ENCODE results near the gene CLK3. TPM values are rescaled to one million over a fixed set of nuclear protein-coding genes. Genes with fewer than 3 reads are reported as not detected.

Gene CLK3
- total RNA-seq, 2 experiments from 2014 or later = 159 to 168 TPM

DNA sequence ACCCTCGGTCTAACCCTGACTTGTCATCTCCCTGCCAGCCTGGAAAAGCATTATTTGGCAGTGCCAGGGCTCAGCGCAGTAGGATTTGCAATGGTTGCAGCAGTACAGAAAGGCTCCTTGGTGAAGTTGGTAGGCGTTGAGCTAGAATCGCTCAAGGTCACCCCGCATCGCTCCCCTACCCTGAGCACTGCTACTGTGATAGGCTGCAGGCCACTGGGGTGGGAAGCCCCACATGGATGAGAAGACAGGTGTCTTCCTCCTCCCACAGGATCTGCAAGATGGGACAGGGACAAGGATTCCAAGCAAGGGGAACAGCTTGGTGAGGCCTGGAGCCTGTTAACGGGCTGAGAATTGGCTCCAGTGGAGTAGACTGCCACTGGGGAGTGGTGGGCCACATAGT lies 10.7 kb downstream of the CLK3 start:
- CTCF ChIA-PET = interaction anchor here (0.5 to 6.9 kb wide), 4 partner anchors 8 to 148 kb away, joined by 3 to 79 read pairs (median 4); no protein-coding TSS in a partner anchor
- Mint-ChIP-seq H3K4me3 (no peak overlapping the region), H3K27me3 (no peaks in the 10 kb centered on the region), H3K9me3 (no peaks in the 10 kb centered on the region), H3K4me1 (ENCODE audit: low read depth) (peaks cover 37% of the 10 kb centered on the region), H3K36me3 (ENCODE audit: low read depth) (peaks cover 63% of the 10 kb centered on the region), H3K27ac (peak overlapping the region; percentile 80)
- ATAC-seq (no peak), DNase-seq (no peak)
- intact Hi-C loops (cut with micrococcal nuclease) = no loop called here
- TF ChIP-seq, protein P1, sequence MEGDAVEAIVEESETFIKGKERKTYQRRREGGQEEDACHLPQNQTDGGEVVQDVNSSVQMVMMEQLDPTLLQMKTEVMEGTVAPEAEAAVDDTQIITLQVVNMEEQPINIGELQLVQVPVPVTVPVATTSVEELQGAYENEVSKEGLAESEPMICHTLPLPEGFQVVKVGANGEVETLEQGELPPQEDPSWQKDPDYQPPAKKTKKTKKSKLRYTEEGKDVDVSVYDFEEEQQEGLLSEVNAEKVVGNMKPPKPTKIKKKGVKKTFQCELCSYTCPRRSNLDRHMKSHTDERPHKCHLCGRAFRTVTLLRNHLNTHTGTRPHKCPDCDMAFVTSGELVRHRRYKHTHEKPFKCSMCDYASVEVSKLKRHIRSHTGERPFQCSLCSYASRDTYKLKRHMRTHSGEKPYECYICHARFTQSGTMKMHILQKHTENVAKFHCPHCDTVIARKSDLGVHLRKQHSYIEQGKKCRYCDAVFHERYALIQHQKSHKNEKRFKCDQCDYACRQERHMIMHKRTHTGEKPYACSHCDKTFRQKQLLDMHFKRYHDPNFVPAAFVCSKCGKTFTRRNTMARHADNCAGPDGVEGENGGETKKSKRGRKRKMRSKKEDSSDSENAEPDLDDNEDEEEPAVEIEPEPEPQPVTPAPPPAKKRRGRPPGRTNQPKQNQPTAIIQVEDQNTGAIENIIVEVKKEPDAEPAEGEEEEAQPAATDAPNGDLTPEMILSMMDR (IDR thresholded peaks at IDR 0.05) = no peak
- POLR2A ChIA-PET = interaction anchor here (0.6 to 1.8 kb wide), 4 partner anchors 10 to 322 kb away, joined by 3 to 6 read pairs (median 4); no protein-coding TSS in a partner anchor

DNA sequence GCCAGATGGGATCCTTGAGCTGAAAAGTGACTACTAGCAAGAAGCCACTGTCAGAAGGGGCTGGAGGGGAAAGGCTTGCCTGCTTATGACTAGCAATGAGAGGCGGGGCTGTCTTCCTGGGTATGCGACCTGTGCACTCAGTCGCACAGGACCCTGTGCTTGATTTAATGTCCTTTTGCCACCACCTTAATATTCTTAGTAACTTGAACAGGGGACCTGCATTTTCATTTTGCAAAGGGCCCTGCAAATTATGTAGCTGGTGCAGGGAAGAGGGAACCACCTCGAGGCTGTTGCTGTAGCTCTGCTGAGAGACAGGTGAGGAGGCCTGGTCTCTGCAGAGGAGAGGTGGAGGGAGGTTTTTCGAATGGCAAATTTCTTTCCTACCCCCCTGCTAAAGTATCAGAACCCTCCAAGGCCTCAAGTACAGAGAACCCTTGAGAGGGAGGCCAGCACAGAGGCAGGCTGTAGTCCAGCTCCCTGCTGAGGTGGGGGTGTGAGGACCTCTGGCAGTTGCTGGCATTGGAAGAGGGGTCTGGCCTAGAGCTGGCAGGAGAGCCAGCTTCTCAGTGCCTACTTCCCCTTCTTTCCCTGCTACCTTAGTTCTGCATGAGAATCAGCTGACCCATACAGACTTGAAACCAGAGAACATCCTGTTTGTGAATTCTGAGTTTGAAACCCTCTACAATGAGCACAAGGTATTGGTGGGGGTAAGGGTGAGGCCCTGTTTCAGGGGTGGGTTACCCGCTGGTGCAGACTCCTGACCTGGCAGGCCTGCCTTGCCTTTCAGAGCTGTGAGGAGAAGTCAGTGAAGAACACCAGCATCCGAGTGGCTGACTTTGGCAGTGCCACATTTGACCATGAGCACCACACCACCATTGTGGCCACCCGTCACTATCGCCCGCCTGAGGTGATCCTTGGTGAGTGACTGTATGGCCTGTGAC lies 11.4 kb downstream of the CLK3 start:
- H3K9me3 Mint-ChIP-seq = no peaks in the 10 kb centered on the region
- POLR2A ChIA-PET = interaction anchor here (1.0 to 1.8 kb wide), 5 partner anchors 11 to 321 kb away, joined by 3 to 6 read pairs (median 3); no protein-coding TSS in a partner anchor
- DNase-seq = no peak

DNA sequence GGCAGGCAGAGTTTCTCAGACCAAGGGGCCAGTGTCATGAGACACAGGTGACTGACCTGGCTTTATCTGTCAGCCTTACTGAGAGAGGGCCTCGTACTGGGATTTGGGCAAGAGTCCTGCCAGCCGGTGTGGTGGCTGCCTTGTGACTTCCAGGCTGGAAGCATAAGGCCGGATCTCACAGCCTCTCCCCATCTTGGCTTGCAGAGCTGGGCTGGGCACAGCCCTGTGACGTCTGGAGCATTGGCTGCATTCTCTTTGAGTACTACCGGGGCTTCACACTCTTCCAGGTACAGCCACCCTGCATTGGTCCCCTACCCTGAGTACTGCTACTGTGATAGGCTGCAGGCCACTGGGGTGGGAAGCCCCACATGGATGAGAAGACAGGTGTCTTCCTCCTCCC lies 12.1 kb downstream of the CLK3 start:
- POLR2A ChIA-PET = interaction anchor here (1.0 to 1.3 kb wide), 5 partner anchors 9 to 160 kb away, joined by 3 to 5 read pairs (median 3); partner anchors contain the start of gene CLK3

More for the DNA sequence above, 11.4 kb downstream of the CLK3 start:
- CTCF ChIA-PET = interaction anchor here (1.0 to 6.9 kb wide), 5 partner anchors 8 to 254 kb away, joined by 3 to 79 read pairs (median 4); no protein-coding TSS in a partner anchor
- ATAC-seq = peak; percentile 40
- peaks cover 60% of the 10 kb centered on the region for H3K36me3 Mint-ChIP-seq (ENCODE audit: low read depth)
- H3K4me3 Mint-ChIP-seq = no peak overlapping the region
- intact Hi-C loops (cut with micrococcal nuclease) = no loop called here
- TF ChIP-seq, protein P1 (IDR thresholded peaks at IDR 0.05) = no peak
- peaks cover 36% of the 10 kb centered on the region for H3K4me1 Mint-ChIP-seq (ENCODE audit: low read depth)
- H3K27ac Mint-ChIP-seq = peak overlapping the region; percentile 80
- no peaks in the 10 kb centered on the region for H3K27me3 Mint-ChIP-seq

DNA sequence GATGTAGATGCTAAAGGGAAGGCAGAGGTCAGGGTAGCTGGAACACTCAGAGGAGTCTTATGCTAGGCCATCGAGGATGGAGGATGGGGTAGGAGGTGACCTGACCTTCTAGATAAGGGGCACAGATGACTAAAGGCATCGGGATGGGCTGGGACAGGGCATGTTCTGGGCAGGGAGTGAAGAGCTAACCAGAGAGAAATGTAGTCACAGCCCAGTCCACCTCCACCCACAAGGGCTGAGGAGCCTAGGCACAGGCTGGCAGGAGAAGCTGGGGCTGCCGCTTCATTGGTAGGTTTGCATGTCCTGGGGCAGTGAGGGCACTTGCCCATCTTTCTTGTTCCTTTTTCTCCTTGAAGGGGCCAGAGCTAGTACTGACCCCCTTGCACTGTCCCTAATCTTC lies 12.6 kb downstream of the CLK3 start:
- POLR2A ChIA-PET = interaction anchor here (0.9 to 1.3 kb wide), 4 partner anchors 9 to 159 kb away, joined by 3 to 5 read pairs (median 4); partner anchors contain the start of gene CLK3
- no peaks in the 10 kb centered on the region for H3K27me3 Mint-ChIP-seq
- H3K27ac Mint-ChIP-seq = peak overlapping the region; percentile 80
- peaks cover 53% of the 10 kb centered on the region for H3K36me3 Mint-ChIP-seq (ENCODE audit: low read depth)
- intact Hi-C loops (cut with micrococcal nuclease) = no loop called here
- TF ChIP-seq, protein P1 (IDR thresholded peaks at IDR 0.05) = no peak
- H3K4me1 Mint-ChIP-seq (ENCODE audit: low read depth) = peaks cover 31% of the 10 kb centered on the region
- no peak overlapping the region for H3K4me3 Mint-ChIP-seq
- no peaks in the 10 kb centered on the region for H3K9me3 Mint-ChIP-seq
- CTCF ChIA-PET = interaction anchor here (0.7 to 1.6 kb wide), 2 partner anchors 9 to 255 kb away, joined by 3 to 5 read pairs; no protein-coding TSS in a partner anchor
- no peak for ATAC-seq
- DNase-seq = no peak

More for the DNA sequence above, 12.1 kb downstream of the CLK3 start:
- H3K4me1 Mint-ChIP-seq (ENCODE audit: low read depth) = peaks cover 31% of the 10 kb centered on the region
- no peak overlapping the region for H3K4me3 Mint-ChIP-seq
- CTCF ChIA-PET = interaction anchor here (1.2 to 6.9 kb wide), 3 partner anchors 8 to 255 kb away, joined by 4 to 79 read pairs (median 5); no protein-coding TSS in a partner anchor
- no peak for DNase-seq
- no peaks in the 10 kb centered on the region for H3K9me3 Mint-ChIP-seq
- TF ChIP-seq, protein P1 (IDR thresholded peaks at IDR 0.05) = no peak
- ATAC-seq = no peak
- intact Hi-C loops (cut with micrococcal nuclease) = no loop called here
- H3K36me3 Mint-ChIP-seq (ENCODE audit: low read depth) = peaks cover 56% of the 10 kb centered on the region
- H3K27me3 Mint-ChIP-seq = no peaks in the 10 kb centered on the region
- H3K27ac Mint-ChIP-seq = peak overlapping the region; percentile 80

All from activated CD8-positive, alpha-beta T cell treated with anti-CD3 and anti-CD28 coated beads for 36 hours (primary cell).